HepG2 (cell line): Measurements from ENCODE around the gene BEAN1. TPM values are rescaled to one million over a fixed set of nuclear protein-coding genes. Genes with fewer than 3 reads are reported as not detected.

Source experiments
- AKAP8 ChIP-seq: sonication (generic); formaldehyde crosslinking; IDR thresholded peaks from 2 replicates; pipeline ENCODE4 v1.5.1; 2020; ENCODE audit warnings: mild to moderate bottlenecking, missing genetic modification reagents
- FOXO1 ChIP-seq: sonication (generic); formaldehyde crosslinking; IDR thresholded peaks from 2 replicates; pipeline ENCODE4 v1.4.0; 2020; ENCODE audit warnings: missing genetic modification reagents
- IKZF4 ChIP-seq: sonication (generic); formaldehyde crosslinking; IDR thresholded peaks from 2 replicates; pipeline ENCODE4 v1.5.1; 2020; ENCODE audit warnings: borderline replicate concordance, mild to moderate bottlenecking, low read depth, missing genetic modification reagents; ENCODE audit errors: not compliant biosample characterization
- KLF9 ChIP-seq: IDR thresholded peaks from 2 replicates; pipeline ENCODE4 v1.6.1; 2016; ENCODE audit warnings: low read depth
- MAFG ChIP-seq: sonication (generic); formaldehyde crosslinking; IDR thresholded peaks from 2 replicates; pipeline ENCODE4 v1.5.1; 2020; ENCODE audit warnings: mild to moderate bottlenecking, missing genetic modification reagents
- SP2 ChIP-seq: sonication (generic); formaldehyde crosslinking; IDR thresholded peaks from 2 replicates; pipeline ENCODE4 v1.5.1; 2020; ENCODE audit warnings: mild to moderate bottlenecking, missing genetic modification reagents
- TBX3 ChIP-seq: fragments of 450-650 bp; IDR thresholded peaks from 2 replicates; pipeline ENCODE4 v1.6.1; 2017; ENCODE audit warnings: antibody characterized with exemption, mild to moderate bottlenecking, inconsistent platforms, borderline replicate concordance
- YY1 ChIP-seq: IDR thresholded peaks from 2 replicates; pipeline ENCODE4 v1.6.1; 2011; ENCODE audit warnings: low read length, low read depth, moderate library complexity, mild to moderate bottlenecking; ENCODE audit not compliant: insufficient read depth, insufficient replicate concordance
- ZFP36L2 ChIP-seq: sonication (generic); formaldehyde crosslinking; IDR thresholded peaks from 2 replicates; pipeline ENCODE4 v1.4.0; 2020; ENCODE audit warnings: missing genetic modification reagents
- ZFYVE20 ChIP-seq: sonication (generic); formaldehyde crosslinking; IDR thresholded peaks from 2 replicates; pipeline ENCODE4 v1.8.0; 2023; ENCODE audit warnings: low read depth, mild to moderate bottlenecking, moderate library complexity, missing genetic modification reagents, borderline replicate concordance
- ZNF205 ChIP-seq: IDR thresholded peaks from 2 replicates; pipeline ENCODE4 v1.6.1; 2018; ENCODE audit warnings: missing biosample characterization, missing genetic modification reagents
- ZNF263 ChIP-seq: sonication (generic); formaldehyde crosslinking; IDR thresholded peaks from 2 replicates; pipeline ENCODE4 v1.4.0; 2020; ENCODE audit warnings: missing genetic modification reagents
- ZNF607 ChIP-seq: sonication (generic); formaldehyde crosslinking; IDR thresholded peaks from 2 replicates; pipeline ENCODE4 v1.5.1; 2020; ENCODE audit warnings: missing genetic modification reagents, mild to moderate bottlenecking, borderline replicate concordance
- ZNF616 ChIP-seq: sonication (generic); formaldehyde crosslinking; IDR thresholded peaks from 2 replicates; pipeline ENCODE4 v1.5.0; 2020; ENCODE audit warnings: low read depth, mild to moderate bottlenecking, missing genetic modification reagents
- ZNF670 ChIP-seq: sonication (generic); formaldehyde crosslinking; IDR thresholded peaks from 2 replicates; pipeline ENCODE4 v1.8.0; 2022; ENCODE audit warnings: mild to moderate bottlenecking, missing genetic modification reagents, borderline replicate concordance
- ZNF800 ChIP-seq: sonication (generic); formaldehyde crosslinking; IDR thresholded peaks from 2 replicates; pipeline ENCODE4 v1.4.0; 2020; ENCODE audit warnings: missing genetic modification reagents
- polyA plus RNA-seq, 8 experiments: library from polyadenylated mRNA; depleted of rRNA in 3 of 8; stranded (reverse) in 7 of 8; unstranded in 1 of 8; fragments of >200 nt; fragmentation: Illumina TruSeq in 4 of 8; extraction: Trizol in 4 of 8; gene quantifications; 2 replicates each; pipeline versions ENCODE4 v1.2.1 to v1.2.3, GENCODE V29; 2011 to 2016; ENCODE audit warnings: low read depth in 4 of 8, missing spikeins in 1 of 8, mixed read lengths in 1 of 8; ENCODE audit not compliant: insufficient read depth in 1 of 8
- total RNA-seq, 5 experiments: library from RNA; depleted of rRNA; stranded (reverse); fragments of >200 nt; fragmentation: Illumina TruSeq; extraction: Trizol; gene quantifications; 2 replicates each; pipeline ENCODE4 v1.2.3, GENCODE V29; 2016; ENCODE audit warnings: low read depth in 1 of 5
- TF ChIP-seq, protein P1 (sequence below): IDR thresholded peaks from 2 replicates; pipeline ENCODE4 v1.6.1; 2016; ENCODE audit warnings: low read depth
- TF ChIP-seq, protein P2 (sequence below): sonication (generic); formaldehyde crosslinking; IDR thresholded peaks from 2 replicates; pipeline ENCODE4 v1.5.1; 2020; ENCODE audit warnings: mild to moderate bottlenecking, moderate library complexity, missing genetic modification reagents
- TF ChIP-seq, protein P3 (sequence below): sonication (generic); formaldehyde crosslinking; conservative IDR thresholded peaks from 2 replicates; pipeline ENCODE4 v1.4.0; 2020; ENCODE audit warnings: mild to moderate bottlenecking, missing genetic modification reagents, moderate library complexity

BEAN1 gene
- total and polyA plus RNA-seq, 2 of the 13 experiments (the other 11 are each of a cell fraction or from before 2014, with no cell fraction given) = 0.53 to 1.4 TPM

- TF ChIP-seq, protein P1, sequence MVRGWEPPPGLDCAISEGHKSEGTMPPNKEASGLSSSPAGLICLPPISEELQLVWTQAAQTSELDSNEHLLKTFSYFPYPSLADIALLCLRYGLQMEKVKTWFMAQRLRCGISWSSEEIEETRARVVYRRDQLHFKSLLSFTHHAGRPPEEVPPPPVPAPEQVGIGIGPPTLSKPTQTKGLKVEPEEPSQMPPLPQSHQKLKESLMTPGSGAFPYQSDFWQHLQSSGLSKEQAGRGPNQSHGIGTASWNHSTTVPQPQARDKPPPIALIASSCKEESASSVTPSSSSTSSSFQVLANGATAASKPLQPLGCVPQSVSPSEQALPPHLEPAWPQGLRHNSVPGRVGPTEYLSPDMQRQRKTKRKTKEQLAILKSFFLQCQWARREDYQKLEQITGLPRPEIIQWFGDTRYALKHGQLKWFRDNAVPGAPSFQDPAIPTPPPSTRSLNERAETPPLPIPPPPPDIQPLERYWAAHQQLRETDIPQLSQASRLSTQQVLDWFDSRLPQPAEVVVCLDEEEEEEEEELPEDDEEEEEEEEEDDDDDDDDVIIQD (CRISPR knock-in tag) = no peak
- TF ChIP-seq ZNF670 (CRISPR knock-in tag) (no peak), ZNF205 (CRISPR knock-in tag) (no peak; the same call in 1 of the 2 replicates), ZFP36L2 (CRISPR knock-in tag) (no peak; the same call in 1 of the 2 replicates), SP2 (no peak), ZNF800 (no peak), TBX3 (no peak), AKAP8 (CRISPR knock-in tag) (no peak), YY1 (no peak), ZFYVE20 (CRISPR knock-in tag) (0 out of 2 replicates have a peak, but pooled peaks have one; percentile 16), IKZF4 (CRISPR knock-in tag) (no peak), KLF9 (CRISPR knock-in tag) (peak; percentile 34; the same call in 1 of the 2 replicates), FOXO1 (CRISPR knock-in tag) (peak; percentile 69), ZNF607 (no peak), ZNF263 (no peak), MAFG (CRISPR knock-in tag) (no peak), ZNF616 (CRISPR knock-in tag) (no peak)
- TF ChIP-seq, protein P2, sequence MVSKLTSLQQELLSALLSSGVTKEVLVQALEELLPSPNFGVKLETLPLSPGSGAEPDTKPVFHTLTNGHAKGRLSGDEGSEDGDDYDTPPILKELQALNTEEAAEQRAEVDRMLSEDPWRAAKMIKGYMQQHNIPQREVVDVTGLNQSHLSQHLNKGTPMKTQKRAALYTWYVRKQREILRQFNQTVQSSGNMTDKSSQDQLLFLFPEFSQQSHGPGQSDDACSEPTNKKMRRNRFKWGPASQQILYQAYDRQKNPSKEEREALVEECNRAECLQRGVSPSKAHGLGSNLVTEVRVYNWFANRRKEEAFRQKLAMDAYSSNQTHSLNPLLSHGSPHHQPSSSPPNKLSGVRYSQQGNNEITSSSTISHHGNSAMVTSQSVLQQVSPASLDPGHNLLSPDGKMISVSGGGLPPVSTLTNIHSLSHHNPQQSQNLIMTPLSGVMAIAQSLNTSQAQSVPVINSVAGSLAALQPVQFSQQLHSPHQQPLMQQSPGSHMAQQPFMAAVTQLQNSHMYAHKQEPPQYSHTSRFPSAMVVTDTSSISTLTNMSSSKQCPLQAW (CRISPR knock-in tag) = no peak
- TF ChIP-seq, protein P3, sequence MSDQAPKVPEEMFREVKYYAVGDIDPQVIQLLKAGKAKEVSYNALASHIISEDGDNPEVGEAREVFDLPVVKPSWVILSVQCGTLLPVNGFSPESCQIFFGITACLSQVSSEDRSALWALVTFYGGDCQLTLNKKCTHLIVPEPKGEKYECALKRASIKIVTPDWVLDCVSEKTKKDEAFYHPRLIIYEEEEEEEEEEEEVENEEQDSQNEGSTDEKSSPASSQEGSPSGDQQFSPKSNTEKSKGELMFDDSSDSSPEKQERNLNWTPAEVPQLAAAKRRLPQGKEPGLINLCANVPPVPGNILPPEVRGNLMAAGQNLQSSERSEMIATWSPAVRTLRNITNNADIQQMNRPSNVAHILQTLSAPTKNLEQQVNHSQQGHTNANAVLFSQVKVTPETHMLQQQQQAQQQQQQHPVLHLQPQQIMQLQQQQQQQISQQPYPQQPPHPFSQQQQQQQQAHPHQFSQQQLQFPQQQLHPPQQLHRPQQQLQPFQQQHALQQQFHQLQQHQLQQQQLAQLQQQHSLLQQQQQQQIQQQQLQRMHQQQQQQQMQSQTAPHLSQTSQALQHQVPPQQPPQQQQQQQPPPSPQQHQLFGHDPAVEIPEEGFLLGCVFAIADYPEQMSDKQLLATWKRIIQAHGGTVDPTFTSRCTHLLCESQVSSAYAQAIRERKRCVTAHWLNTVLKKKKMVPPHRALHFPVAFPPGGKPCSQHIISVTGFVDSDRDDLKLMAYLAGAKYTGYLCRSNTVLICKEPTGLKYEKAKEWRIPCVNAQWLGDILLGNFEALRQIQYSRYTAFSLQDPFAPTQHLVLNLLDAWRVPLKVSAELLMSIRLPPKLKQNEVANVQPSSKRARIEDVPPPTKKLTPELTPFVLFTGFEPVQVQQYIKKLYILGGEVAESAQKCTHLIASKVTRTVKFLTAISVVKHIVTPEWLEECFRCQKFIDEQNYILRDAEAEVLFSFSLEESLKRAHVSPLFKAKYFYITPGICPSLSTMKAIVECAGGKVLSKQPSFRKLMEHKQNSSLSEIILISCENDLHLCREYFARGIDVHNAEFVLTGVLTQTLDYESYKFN (CRISPR knock-in tag) = no peak; the same call in 1 of the 2 replicates
Observed at GRCh38 chr16:66513111-66513723, 86.1 kb downstream of the BEAN1 start (continued).
